ENCODE data around the gene GFRA1.
"Not testable (repeated sequence)": the region's sequence is repeated elsewhere in the genome, so short reads cannot be mapped to it uniquely, and the experiment has no call there.

The GFRA1 gene

GRCh38 chr10:116056445-116057293, 216.3 kb downstream of the GFRA1 start:
- DNase-seq: no peak

DNA sequence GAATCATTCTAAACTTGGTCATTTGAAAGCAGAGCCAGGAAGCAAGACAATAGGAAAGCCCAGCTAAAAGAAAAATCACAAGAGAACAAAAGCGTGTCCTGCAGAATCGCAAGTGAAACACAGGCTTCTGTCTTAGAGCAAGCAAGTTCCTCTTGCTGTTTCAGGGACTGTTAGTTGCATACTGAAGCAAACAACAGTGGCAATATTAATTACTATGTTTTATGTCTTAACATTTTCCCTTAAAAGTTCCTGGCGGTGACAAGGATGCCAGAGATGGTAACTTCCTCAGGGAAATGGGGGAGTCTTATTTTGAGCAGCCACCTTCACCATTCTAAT, 217.1 kb downstream of the GFRA1 start:
- no peak for DNase-seq

DNA sequence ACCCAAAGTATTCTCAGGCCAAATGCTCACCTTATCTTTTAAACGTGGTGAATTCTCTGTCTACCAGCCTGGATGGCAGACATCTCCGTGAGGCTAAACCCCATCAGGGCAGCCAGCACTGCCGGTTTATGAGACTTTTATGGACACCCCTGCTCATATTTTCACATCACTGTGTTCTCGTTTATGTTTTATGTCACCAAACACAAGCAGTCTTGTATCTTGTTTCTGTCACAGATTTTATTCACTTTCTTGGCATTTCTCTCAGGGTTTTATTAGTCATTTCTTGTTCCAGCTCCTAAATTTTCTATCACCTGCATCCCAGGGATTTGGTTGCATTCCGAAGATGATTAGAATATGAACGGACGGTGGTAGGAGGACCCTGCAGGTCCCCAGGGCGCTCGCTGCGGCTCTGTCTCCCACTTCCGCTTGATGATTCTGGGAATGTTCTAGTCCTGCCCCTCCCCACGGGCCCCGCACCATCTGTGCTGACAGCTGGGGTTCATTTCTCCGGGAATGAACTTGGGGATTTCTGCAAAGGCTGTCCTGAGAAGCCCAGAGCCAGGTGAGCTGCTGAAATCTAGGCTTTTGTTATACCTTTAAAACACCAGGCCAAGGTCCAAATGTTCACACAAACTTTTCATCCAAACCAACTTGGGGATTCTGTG, 217.6 kb downstream of the GFRA1 start:
- no peak for DNase-seq

GRCh38 chr10:116053910-116054309, 219.1 kb downstream of the GFRA1 start:
- no peak for DNase-seq

DNA sequence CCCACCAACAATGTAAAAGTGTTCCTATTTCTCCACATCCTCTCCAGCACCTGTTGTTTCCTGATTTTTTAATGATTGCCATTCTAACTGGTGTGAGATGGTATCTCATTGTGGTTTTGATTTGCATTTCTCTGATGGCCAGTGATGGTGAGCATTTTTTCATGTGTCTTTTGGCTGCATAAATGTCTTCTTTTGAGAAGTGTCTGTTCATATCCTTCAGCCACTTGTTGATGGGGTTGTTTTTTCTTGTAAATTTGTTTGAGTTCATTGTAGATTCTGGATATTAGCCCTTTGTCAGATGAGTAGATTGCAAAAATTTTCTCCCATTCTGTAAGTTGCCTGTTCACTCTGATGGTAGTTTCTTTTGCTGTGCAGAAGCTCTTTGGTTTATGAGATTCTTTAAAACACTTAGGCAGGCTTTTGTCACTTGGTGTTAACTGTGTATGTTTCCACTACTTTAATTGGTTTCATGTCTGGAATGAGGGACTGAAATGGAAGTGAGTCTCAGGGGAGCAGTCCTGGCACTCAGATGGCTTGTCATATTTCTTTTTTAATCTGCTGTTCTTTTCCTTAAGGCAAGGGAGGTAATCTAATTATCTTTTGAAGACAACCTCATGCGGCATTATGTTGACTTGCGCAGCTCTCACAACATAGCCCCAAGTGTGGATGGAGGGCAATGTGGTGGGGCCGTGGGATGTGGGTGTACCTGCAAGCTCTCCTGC, 219.8 kb downstream of the GFRA1 start:
- not testable (repeated sequence) for DNase-seq

DNA sequence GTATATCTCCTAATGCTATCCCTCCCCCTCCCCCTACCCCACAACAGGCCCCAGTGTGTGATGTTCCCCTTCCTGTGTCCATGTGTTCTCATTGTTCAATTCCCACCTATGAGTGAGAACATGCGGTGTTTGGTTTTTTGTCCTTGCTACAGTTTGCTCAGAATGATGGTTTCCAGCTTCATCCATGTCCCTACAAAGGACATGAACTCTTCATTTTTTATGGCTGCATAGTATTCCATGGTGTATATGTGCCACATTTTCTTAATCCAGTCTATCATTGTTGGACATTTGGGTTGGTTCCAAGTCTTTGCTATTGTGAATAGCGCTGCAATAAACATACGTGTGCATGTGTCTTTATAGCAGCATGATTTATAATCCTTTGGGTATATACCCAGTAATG, 220.5 kb downstream of the GFRA1 start:
- DNase-seq: not testable (repeated sequence)

DNA sequence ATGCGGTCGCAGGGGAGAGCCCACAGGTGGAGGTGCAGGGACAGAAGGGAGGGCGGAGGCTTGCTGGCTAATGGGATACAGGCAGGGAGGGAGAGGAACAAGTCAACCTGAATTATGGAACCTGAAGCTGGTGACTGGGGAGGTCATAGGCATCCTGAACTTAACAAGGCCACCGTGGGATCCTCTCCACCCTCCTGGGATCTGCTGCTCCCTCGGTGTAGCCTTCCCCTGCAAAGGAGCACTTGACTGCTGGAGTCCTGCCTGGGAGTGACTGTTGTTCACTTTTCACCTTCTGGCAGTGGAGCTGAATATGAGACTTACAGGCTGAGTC, 223.1 kb downstream of the GFRA1 start:
- no peak for DNase-seq

DNA sequence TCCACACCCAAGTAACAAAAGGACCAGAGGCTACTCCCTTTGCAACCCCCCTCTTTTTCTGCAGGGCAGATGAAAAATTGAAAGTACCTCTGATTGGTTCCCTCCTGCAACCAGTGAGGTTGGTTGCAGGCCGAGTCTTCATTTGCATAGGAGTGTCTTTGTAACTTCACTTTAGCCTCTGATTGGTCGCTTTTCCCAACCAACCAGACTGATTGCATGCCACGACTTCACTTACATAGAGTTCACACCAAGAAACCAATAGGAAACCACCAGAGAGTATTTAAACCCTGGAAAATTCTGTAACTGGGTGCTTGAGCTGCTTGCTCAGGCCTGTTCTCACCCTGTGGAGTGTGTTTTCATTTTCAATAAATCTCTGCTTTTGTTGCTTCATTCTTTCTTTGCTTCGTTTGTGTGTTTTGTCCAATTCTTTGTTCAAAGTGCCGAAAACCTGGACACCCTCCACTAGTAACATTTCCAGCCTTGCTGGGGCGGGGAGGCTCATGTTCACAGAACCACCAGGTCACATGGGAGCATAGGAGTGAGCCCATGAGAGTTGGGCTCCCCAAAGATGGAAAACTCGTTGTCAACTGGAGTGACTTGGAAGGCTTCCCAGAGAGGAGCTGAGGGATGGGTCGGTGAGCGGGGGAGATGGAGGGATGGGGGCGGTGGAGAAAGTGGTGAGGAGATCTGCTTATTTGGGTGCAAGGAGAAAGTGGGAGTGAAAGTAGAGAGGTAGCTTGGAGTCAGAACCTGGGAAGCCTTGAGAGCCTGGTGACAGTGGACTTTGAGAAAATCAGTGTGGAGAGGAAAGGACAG, 223.6 kb downstream of the GFRA1 start:
- DNase-seq: no peak

GRCh38 chr10:116045366-116046356, 227.3 kb downstream of the GFRA1 start:
- DNase-seq: no peak

DNA sequence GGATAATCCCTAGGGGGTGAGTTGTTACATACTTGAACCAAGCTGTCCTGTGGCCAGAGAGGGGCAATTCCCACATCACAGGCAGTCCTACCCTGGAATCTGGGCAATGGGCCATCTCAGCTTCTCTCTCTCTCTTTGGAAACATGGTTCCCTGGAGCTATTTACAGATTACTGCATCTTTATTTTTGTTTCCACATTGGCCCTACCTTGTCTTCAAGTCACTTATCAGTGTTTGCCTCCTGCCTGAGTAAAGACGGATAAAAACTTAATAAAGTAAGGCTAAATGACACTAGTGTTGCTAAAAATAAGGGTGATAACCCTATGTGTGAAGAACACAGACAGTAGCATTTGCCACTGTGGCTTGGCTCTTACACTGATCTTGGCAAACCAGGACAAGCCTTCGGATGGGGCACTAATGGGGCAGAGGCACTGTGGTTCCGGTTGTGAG, 228.2 kb downstream of the GFRA1 start:
- no peak for DNase-seq

DNA sequence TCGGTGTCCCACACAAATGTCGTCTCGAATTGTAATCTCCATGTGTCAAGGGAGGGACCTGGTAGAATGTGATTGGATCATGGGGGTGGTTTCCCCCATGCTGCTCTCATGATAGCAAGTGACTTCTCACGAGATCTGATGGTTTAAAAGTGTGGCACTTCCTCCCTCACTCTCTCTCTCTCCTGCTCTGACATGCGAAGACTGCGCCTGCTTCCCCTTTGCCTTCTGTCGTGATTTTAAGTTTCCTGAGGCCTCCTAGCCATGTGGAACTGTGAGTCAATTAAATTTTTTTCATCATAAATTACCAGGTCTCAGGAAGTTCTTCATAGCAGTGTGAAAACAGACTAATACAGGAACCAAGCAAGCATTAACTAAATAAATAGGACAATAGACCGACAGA, 229.1 kb downstream of the GFRA1 start:
- no peak for DNase-seq

DNA sequence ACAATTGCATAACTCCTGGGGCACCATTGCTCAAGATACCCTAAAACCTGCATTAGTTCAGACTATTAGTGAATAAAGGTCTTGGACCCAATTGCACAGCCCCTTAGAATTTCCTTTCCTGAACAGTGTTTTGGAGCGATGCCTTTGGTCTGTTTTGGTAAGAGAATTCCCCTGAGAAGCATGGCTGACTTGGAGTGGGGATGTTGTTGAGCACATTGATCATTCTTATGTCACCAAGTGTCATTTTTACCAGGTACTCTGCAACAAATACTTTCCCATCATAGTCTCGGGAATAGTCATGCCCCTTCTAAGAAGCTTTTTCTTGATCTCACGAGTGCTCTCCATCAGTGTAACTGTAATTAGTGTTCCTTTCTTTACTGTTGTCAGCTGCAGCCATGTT, 229.7 kb downstream of the GFRA1 start:
- no peak for DNase-seq

DNA sequence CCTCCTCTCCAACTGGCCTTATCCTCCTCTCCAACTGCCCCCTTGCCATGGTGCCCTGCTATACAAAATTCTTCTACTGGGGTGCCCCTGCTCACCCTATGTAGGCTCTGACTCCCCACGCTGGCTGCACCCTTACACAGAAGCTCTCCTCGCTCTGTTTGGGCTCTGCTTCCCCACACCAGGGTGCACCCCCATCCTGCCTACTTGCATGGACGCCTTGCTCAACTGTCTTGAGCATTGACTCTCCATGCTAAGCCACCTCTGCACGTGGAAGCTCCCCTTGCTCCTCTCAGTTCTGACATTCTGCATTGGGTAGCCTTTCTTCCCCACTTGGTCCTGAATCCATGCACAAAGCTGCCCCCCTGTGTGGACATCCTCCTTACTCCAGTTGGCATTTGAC, 231.1 kb downstream of the GFRA1 start:
- no peak for DNase-seq

DNA sequence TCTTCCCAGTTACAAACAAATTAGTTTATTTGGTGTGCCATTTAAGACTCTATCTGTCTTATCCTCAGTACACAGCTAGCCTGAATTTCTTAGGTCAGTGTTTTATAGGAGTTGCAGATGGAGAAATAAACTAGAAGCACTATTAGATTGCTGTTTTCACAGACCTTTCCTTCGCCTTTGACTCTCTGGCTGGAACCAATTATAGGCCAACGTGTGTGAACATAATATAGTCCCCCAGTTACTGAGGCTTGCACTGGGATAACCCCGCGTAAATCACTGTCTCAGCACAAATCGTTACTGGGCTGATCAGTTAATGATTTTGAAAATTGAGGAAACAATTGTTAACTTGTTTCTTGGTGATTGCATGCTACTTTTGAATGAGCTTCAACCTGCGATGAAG, 233.4 kb downstream of the GFRA1 start:
- DNase-seq: no peak

DNA sequence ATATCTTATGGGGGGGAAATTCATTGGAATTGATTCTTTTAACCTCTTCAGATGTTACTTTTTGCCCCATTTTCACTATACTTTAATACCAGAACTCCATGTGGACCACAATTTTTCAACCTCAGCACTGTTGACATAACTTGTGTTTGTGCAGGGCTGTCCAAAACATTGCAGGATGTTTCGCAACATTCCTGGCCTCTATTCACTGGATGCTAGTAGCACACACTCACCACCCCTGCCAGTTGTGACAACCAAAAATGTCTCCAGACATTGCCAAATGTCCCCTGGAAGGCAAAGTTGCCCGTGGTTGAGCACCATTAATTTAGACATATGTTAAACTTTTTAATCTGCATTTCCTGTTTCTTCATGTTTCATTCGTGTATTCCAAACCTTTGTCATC, 234.7 kb downstream of the GFRA1 start:
- DNase-seq: no peak

- DNase-seq: not testable (repeated sequence)
Observed at GRCh38 chr10:116035406-116035805, 237.6 kb downstream of the GFRA1 start.

- DNase-seq: no peak
Observed at GRCh38 chr10:116030576-116030975, 242.4 kb downstream of the GFRA1 start.

- DNase-seq: no peak
Observed at GRCh38 chr10:116029826-116030225, 243.2 kb downstream of the GFRA1 start.

- DNase-seq: no peak
Observed at GRCh38 chr10:116027355-116027754, 245.7 kb downstream of the GFRA1 start.

DNA sequence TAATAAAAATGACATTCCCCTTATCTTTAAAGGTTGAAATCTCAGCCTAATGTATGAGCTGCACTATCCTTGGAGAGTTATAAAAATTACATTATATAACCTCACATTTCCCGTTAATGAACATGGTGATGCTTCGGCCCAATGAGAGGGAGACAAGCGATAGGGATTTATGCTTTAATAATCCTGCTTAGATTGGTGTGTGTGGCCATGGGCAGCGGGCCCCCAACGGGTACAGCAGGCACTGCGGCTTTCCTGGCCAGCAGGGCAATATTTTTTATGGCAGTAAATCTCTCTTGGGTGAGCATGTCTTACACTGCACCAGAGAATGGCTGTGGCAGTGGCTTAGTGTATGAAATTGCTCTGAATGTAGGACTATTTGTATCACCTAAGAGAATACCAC, 246.3 kb downstream of the GFRA1 start:
- no peak for DNase-seq

DNA sequence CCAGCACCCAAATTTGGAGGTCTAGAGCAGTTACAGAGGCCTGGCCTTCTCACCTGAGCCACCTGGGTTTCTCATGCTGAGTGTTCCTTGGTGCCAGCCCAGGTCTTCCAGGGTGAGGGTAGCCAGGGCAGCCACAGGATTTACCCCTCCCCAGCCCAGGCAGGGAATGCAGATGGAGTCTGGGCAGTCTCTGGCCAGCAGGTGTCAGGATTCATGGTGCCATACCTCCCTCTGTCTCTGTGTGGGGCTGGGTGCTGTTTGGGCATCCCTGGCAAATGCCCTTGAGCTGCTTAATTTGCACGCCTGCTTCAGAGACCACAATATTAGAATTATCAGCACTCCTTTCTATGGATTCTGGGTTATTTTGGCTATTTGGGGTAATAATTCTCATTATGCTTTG, 246.7 kb downstream of the GFRA1 start:
- DNase-seq: no peak

All from NCI-H146 (cell line).